Activated B cell treated with CpG ODN at 0.5 μM for 24 hours (primary cell): ENCODE measurements around the gene ZG16B. TPM values are rescaled to one million over a fixed set of nuclear protein-coding genes. Genes with fewer than 3 reads are reported as not detected.

ENCODE experiments used
- ATAC-seq: fragments of 200-7000 bp; cut with Tn5 transposase; one replicate; pipeline ENCODE4 v1.10.0; 2021; ENCODE audit warnings: low read depth, mild to moderate bottlenecking, moderate library complexity
- CTCF ChIA-PET: fragments of 350-600 bp; sonication (Branson Sonifier 250); formaldehyde crosslinking; loops from one replicate; lab custom pipeline; 2021; ENCODE audit warnings: antibody characterized with exemption; lab: Charles Lee
- POLR2A ChIA-PET: fragments of 350-600 bp; sonication (Branson Sonifier 250); formaldehyde crosslinking; loops from one replicate; lab custom pipeline; 2021; ENCODE audit warnings: antibody characterized with exemption; lab: Charles Lee
- DNase-seq: peaks from one replicate; pipeline ENCODE4 v3.0.0; 2022
- H3K27ac Mint-ChIP-seq: one replicate; pipeline ENCODE4 v1.8.0; 2020; ENCODE audit warnings: mixed read lengths
- H3K27me3 Mint-ChIP-seq: one replicate; pipeline ENCODE4 v1.8.0; 2021; ENCODE audit warnings: mixed read lengths
- H3K36me3 Mint-ChIP-seq: one replicate; pipeline ENCODE4 v1.8.0; 2021; ENCODE audit warnings: low read depth, mixed read lengths
- H3K4me1 Mint-ChIP-seq: one replicate; pipeline ENCODE4 v1.8.0; 2021; ENCODE audit warnings: mixed read lengths
- H3K4me3 Mint-ChIP-seq: one replicate; pipeline ENCODE4 v1.8.0; 2020; ENCODE audit warnings: mild to moderate bottlenecking, mixed read lengths
- H3K9me3 Mint-ChIP-seq: one replicate; pipeline ENCODE4 v1.8.0; 2020; ENCODE audit warnings: mixed read lengths
- CTCF ChIP-seq: fragments of 200-600 bp; IDR thresholded peaks from one replicate; pipeline ENCODE4 v1.8.0; 2022; ENCODE audit warnings: antibody characterized with exemption, mild to moderate bottlenecking
- intact Hi-C: fragments of 100-400 bp; cut with micrococcal nuclease; formaldehyde crosslinking; loops from one replicate; pipeline ENCODE4 v1.15.1; 2024
- total RNA-seq: library from RNA; stranded (reverse); gene quantifications from 2 replicates; pipeline ENCODE4 v1.2.3, GENCODE V29; 2022

Gene ZG16B
- total RNA-seq, 1 donor from 2014 or later, result 0.33 TPM

- Mint-ChIP-seq H3K4me1 (peaks cover 15% of the 10 kb centered on the region), H3K27me3 (peaks cover 19% of the 10 kb centered on the region), H3K9me3 (no peaks in the 10 kb centered on the region), H3K4me3 (no peak overlapping the region), H3K36me3 (no peaks in the 10 kb centered on the region), H3K27ac (no peak overlapping the region)
- ATAC-seq, result no peak
- no peak for DNase-seq
- CTCF ChIA-PET, result no interaction called here
- POLR2A ChIA-PET, result no interaction called here
- intact Hi-C loops, result no loop called here
- no peak for TF ChIP-seq CTCF
Measured at GRCh38 chr16:2840914-2841313, 10.8 kb downstream of the ZG16B start.

DNA sequence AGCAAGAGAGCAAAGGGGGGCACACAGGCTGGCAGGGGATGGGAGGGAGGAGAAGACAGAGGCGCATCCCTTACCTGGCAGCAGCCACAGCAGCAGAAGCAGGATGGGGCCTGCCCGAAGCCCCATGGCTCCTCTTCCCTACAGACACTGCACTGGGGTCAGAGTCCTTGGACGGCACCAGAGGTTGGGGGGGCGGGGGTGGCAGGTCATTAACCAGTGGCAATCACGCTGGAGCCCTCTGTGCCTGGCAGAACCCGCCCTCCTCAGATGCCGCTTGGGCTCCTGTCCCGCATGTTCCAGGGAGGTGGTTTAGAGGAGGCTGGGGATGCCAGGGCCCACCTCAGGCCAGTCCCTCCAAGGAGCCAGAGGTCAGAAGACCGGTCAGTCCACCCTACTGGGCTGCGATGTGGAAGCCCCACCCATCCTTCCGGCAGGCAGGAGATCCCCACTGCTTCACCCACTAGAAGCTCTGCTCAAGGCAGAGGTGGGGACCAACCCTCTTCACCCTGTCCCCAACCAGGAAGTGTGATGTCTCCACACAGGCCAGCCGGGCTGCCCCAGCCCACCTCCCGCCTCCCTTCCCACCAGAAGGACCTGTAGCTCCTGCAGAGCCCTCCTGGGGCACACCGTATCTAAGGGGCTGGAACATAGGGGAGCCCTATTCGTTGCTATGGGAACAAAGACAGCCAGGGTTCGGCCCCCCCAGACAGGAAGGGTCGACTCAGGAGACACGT lies 11.7 kb downstream of the ZG16B start:
- Mint-ChIP-seq H3K27me3 (peaks cover 15% of the 10 kb centered on the region), H3K4me1 (peaks cover 15% of the 10 kb centered on the region), H3K4me3 (no peak overlapping the region), H3K36me3 (no peaks in the 10 kb centered on the region), H3K27ac (no peak overlapping the region), H3K9me3 (no peaks in the 10 kb centered on the region)
- CTCF ChIA-PET, result no interaction called here
- intact Hi-C loops, result no loop called here
- ATAC-seq, result no peak
- no peak for DNase-seq
- POLR2A ChIA-PET, result no interaction called here
- no peak for TF ChIP-seq CTCF

DNA sequence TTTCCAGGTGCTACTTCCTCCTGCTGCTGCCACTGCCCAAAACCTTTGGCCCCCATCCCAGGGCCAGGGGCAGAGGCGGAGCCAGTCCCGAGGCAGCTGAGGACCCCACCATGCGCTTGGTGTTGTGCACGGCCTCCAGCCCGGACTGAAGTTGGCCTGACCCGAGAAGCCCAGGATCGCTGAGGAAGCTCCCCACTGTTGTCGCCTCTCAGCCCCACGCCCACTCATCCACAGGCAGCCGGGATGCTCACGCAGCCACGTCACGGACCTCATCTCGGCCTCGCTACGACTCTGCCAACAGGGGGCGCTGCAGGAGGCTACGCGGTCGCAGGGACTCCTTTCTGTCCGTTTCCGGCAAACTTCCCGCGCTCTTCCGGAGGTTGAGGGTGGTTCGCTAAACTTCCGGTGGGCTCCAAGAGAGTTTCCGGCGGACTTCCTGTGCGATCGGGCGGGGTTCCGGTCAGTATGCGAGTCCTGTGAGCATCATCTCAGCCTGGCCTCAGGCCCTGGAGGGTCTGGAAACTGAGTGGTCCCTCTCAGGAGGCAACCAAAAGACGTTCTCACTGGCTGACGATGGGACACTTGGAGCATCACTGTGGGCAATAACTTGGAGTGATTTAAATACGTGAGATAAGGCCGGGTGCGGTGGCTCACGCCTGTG lies 12.4 kb downstream of the ZG16B start:
- peaks cover 10% of the 10 kb centered on the region for H3K27me3 Mint-ChIP-seq
- H3K27ac Mint-ChIP-seq, result no peak overlapping the region
- H3K9me3 Mint-ChIP-seq, result no peaks in the 10 kb centered on the region
- H3K36me3 Mint-ChIP-seq, result no peaks in the 10 kb centered on the region
- ChIA-PET CTCF (no interaction called here), POLR2A (interaction anchor here (0.7 kb wide), 1 partner anchor 11 kb away, joined by 3 read pairs; no protein-coding TSS in a partner anchor)
- ATAC-seq (peak; percentile 34), DNase-seq (no peak)
- H3K4me1 Mint-ChIP-seq, result peaks cover 15% of the 10 kb centered on the region
- H3K4me3 Mint-ChIP-seq, result peak overlapping the region; percentile 35
- intact Hi-C loops, result no loop called here
- TF ChIP-seq CTCF, result no peak

DNA sequence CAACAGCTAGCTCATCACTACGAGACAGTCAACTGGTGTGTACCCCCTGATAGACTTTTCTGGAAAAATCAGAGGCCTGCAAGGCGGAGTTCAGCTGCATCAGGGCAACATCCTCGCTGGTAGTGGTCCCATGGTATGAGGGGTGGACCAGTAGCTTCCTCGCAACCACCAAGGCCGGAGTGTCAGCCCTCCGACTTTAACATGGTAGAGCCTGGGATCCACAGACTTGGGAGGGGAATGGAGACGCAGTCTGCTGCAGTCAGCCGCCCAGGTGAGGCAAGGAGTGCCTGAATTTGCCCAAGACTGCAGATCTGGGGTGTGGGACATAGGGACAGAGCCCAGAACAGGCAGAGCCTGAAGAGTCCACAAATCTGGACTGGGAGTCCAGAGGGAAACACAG lies 13.4 kb downstream of the ZG16B start:
- no peak for TF ChIP-seq CTCF
- H3K36me3 Mint-ChIP-seq, result no peaks in the 10 kb centered on the region
- ChIA-PET CTCF (no interaction called here), POLR2A (no interaction called here)
- H3K27ac Mint-ChIP-seq, result no peak overlapping the region
- ATAC-seq (no peak), DNase-seq (no peak)
- H3K9me3 Mint-ChIP-seq, result no peaks in the 10 kb centered on the region
- intact Hi-C loops, result no loop called here
- no peak overlapping the region for H3K4me3 Mint-ChIP-seq
- H3K4me1 Mint-ChIP-seq, result peaks cover 15% of the 10 kb centered on the region
- peaks cover 4% of the 10 kb centered on the region for H3K27me3 Mint-ChIP-seq

- Mint-ChIP-seq H3K36me3 (no peaks in the 10 kb centered on the region), H3K27ac (no peak overlapping the region), H3K4me3 (no peak overlapping the region), H3K9me3 (no peaks in the 10 kb centered on the region), H3K27me3 (peaks cover 13% of the 10 kb centered on the region), H3K4me1 (peaks cover 15% of the 10 kb centered on the region)
- TF ChIP-seq CTCF, result no peak
- no peak for DNase-seq
- ChIA-PET POLR2A (no interaction called here), CTCF (no interaction called here)
- ATAC-seq, result no peak
- intact Hi-C loops, result no loop called here
Measured at GRCh38 chr16:2845116-2845515, 15.0 kb downstream of the ZG16B start.
